Stimulated activated CD4-positive, alpha-beta T cell treated with anti-CD3 and anti-CD28 coated beads, Interleukin-12 subunit alpha, Interleukin-12 subunit beta, amount 100 ng/mL, for 48 hours (primary cell): ENCODE results near the gene MOB1B.
A peak's percentile ranks its signal among the peaks of the same experiment; 100 is the strongest.

Experiments used
- DNase-seq, 3 donors: peaks; one replicate each; pipeline ENCODE4 v3.0.0-alpha.2; 2020; ENCODE audit warnings: low read depth in 2 of 3, low spot score in 1 of 3

MOB1B gene

GRCh38 chr4:70914000-70914399 is 11.8 kb downstream of the MOB1B start:
- DNase-seq = no peak

GRCh38 chr4:70914631-70915030 is 12.5 kb downstream of the MOB1B start:
- DNase-seq = no peak

GRCh38 chr4:70915036-70915815 is 13.1 kb downstream of the MOB1B start:
- no peak for DNase-seq

- no peak for DNase-seq
Measured at GRCh38 chr4:70915874-70916559, 13.8 kb downstream of the MOB1B start.

- no peak for DNase-seq
Measured at GRCh38 chr4:70920592-70920991, 18.4 kb downstream of the MOB1B start.

GRCh38 chr4:70925418-70925817 is 23.2 kb downstream of the MOB1B start:
- DNase-seq = no peak

GRCh38 chr4:70925899-70926635 is 23.9 kb downstream of the MOB1B start:
- DNase-seq = no peak

GRCh38 chr4:70927502-70928137 is 25.5 kb downstream of the MOB1B start:
- DNase-seq = peak in 1 of 3 donors; percentile 12

GRCh38 chr4:70930530-70931256 is 28.5 kb downstream of the MOB1B start:
- no peak for DNase-seq

- no peak for DNase-seq
Measured at GRCh38 chr4:70931347-70931746, 29.2 kb downstream of the MOB1B start.

- no peak for DNase-seq
Measured at GRCh38 chr4:70932984-70933383, 30.8 kb downstream of the MOB1B start.

GRCh38 chr4:70935038-70935695 is 33.0 kb downstream of the MOB1B start:
- no peak for DNase-seq

- DNase-seq = no peak
Measured at GRCh38 chr4:70936200-70936787, 34.1 kb downstream of the MOB1B start.

- no peak for DNase-seq
Measured at GRCh38 chr4:70938086-70938485, 35.9 kb downstream of the MOB1B start.

GRCh38 chr4:70940134-70940533 is 38.0 kb downstream of the MOB1B start:
- no peak for DNase-seq

GRCh38 chr4:70943114-70943513 is 40.9 kb downstream of the MOB1B start:
- no peak for DNase-seq

- no peak for DNase-seq
Measured at GRCh38 chr4:70945046-70945445, 42.9 kb downstream of the MOB1B start.

GRCh38 chr4:70945452-70946055 is 43.4 kb downstream of the MOB1B start:
- no peak for DNase-seq

GRCh38 chr4:70946939-70947338 is 44.8 kb downstream of the MOB1B start:
- no peak for DNase-seq
